SK-N-SH (cell line): ENCODE measurements around the gene MUSK. TPM values are rescaled to one million over a fixed set of nuclear protein-coding genes. Genes with fewer than 3 reads are reported as not detected.

Experiments
- CTCF ChIA-PET: fragments of 300-600, 350-600 bp; formaldehyde crosslinking; extraction: SDS; loops from one replicate; lab custom pipeline; 2021; lab: Yijun Ruan, JAX
- POLR2A ChIA-PET: fragments of 350-600 bp; sonication (Branson Sonifier 250); formaldehyde crosslinking; extraction: SDS; loops from one replicate; lab custom pipeline; 2020; ENCODE audit warnings: antibody characterized with exemption, inconsistent platforms; lab: Yijun Ruan, JAX
- DNase-seq: peaks from one replicate; pipeline ENCODE4 v3.0.0; 2012
- H2AFZ ChIP-seq: fragments of 200-600 bp; sonication (generic); 2 replicates; pipeline ENCODE4 v1.8.1; 2016; ENCODE audit warnings: antibody characterized with exemption, mild to moderate bottlenecking, low read depth
- H3F3A ChIP-seq: fragments of 200-600 bp; sonication (generic); replicated peaks from 2 replicates; pipeline ENCODE3; 2016; ENCODE audit warnings: antibody characterized with exemption, mild to moderate bottlenecking; ENCODE audit not compliant: insufficient read depth
- H3K27ac ChIP-seq, 2 experiments: fragments of 200-500 bp in 1 of 2; fragments of 200-600 bp in 1 of 2; sonication (Bioruptor generic) in 1 of 2; sonication (generic), shearing (Covaris generic) in 1 of 2; 2 replicates each; pipeline versions ENCODE4 v1.5.1 to v1.6.1; 2014 to 2016; ENCODE audit warnings: low read depth in 2 of 2, inconsistent platforms in 1 of 2, low read length in 1 of 2, mild to moderate bottlenecking in 1 of 2, mixed read lengths in 1 of 2
- H3K27me3 ChIP-seq: fragments of 200-600 bp; sonication (generic), shearing (Covaris generic); 2 replicates; pipeline ENCODE4 v1.6.1; 2016; ENCODE audit warnings: mixed run types; ENCODE audit not compliant: insufficient read depth
- H3K36me3 ChIP-seq, 2 experiments: fragments of 200-500 bp in 1 of 2; fragments of 200-600 bp in 1 of 2; sonication (Bioruptor generic) in 1 of 2; sonication (generic) in 1 of 2; replicated peaks in 1 of 2; 2 replicates each; pipeline versions ENCODE3 to v1.5.1; 2014 to 2016; ENCODE audit warnings: low read length in 1 of 2, mild to moderate bottlenecking in 1 of 2; ENCODE audit not compliant: insufficient read depth in 2 of 2, control insufficient read depth in 1 of 2
- H3K4me1 ChIP-seq, 2 experiments: fragments of 200-500 bp in 1 of 2; fragments of 200-600 bp in 1 of 2; sonication (Bioruptor generic) in 1 of 2; sonication (generic), shearing (Covaris generic) in 1 of 2; 2 replicates each; pipeline versions ENCODE4 v1.5.1 to v1.6.1; 2014 to 2016; ENCODE audit warnings: low read depth in 1 of 2, low read length in 1 of 2, mixed run types in 1 of 2; ENCODE audit not compliant: insufficient read depth in 2 of 2, control insufficient read depth in 1 of 2
- H3K4me2 ChIP-seq: fragments of 200-600 bp; sonication (generic), shearing (Covaris generic); 2 replicates; pipeline ENCODE4 v1.6.1; 2017; ENCODE audit warnings: mixed run types
- H3K4me3 ChIP-seq, 2 experiments: fragments of 200-500 bp in 1 of 2; fragments of 200-600 bp in 1 of 2; sonication (Bioruptor generic) in 1 of 2; sonication (generic), shearing (Covaris generic) in 1 of 2; 2 replicates each; pipeline versions ENCODE4 v1.5.1 to v1.8.1; 2014 to 2016; ENCODE audit warnings: low read depth in 2 of 2, inconsistent platforms in 1 of 2, low read length in 1 of 2, mild to moderate bottlenecking in 1 of 2, mixed read lengths in 1 of 2, moderate library complexity in 1 of 2
- H3K79me2 ChIP-seq: fragments of 200-600 bp; sonication (generic); 2 replicates; pipeline ENCODE4 v1.8.1; 2017; ENCODE audit warnings: mild to moderate bottlenecking; ENCODE audit not compliant: insufficient read depth
- H3K9ac ChIP-seq: fragments of 200-600 bp; sonication (generic); 2 replicates; pipeline ENCODE4 v1.6.1; 2017; ENCODE audit warnings: mixed run types
- H3K9me2 ChIP-seq: fragments of 200-600 bp; sonication (generic); 2 replicates; pipeline ENCODE4 v1.6.1; 2017; ENCODE audit warnings: mixed run types
- H3K9me3 ChIP-seq: fragments of 200-600 bp; sonication (generic); 2 replicates; pipeline ENCODE4 v1.6.1; 2017; ENCODE audit warnings: mixed run types, mild to moderate bottlenecking, moderate library complexity
- H4K20me1 ChIP-seq: fragments of 200-600 bp; sonication (generic); 2 replicates; pipeline ENCODE4 v1.6.1; 2017; ENCODE audit warnings: mild to moderate bottlenecking, mixed run types; ENCODE audit not compliant: insufficient read depth
- FOXJ3 ChIP-seq: sonication (generic); formaldehyde crosslinking; IDR thresholded peaks from 2 replicates; pipeline ENCODE4 v1.5.1; 2020; ENCODE audit warnings: mild to moderate bottlenecking, missing genetic modification reagents
- GATA2 ChIP-seq: sonication (generic); formaldehyde crosslinking; IDR thresholded peaks from 2 replicates; pipeline ENCODE4 v1.5.0; 2020; ENCODE audit warnings: mild to moderate bottlenecking, missing genetic modification reagents
- MEF2A ChIP-seq: IDR thresholded peaks from 2 replicates; pipeline ENCODE4 v1.4.0; 2012; ENCODE audit warnings: low read depth, borderline replicate concordance
- MXI1 ChIP-seq: IDR thresholded peaks from 2 replicates; pipeline ENCODE4 v1.6.1; 2012; ENCODE audit warnings: mild to moderate bottlenecking, low read depth, low read length, improper control_type of control experiment
- NRF1 ChIP-seq: IDR thresholded peaks from 2 replicates; pipeline ENCODE4 v1.6.1; 2012; ENCODE audit warnings: low read depth, mild to moderate bottlenecking, low read length
- RAD21 ChIP-seq: IDR thresholded peaks from 2 replicates; pipeline ENCODE4 v1.6.1; 2012; ENCODE audit warnings: mild to moderate bottlenecking, low read length
- RCOR1 ChIP-seq: fragments of 150-350 bp; IDR thresholded peaks from 2 replicates; pipeline ENCODE4 v1.6.1; 2017; ENCODE audit warnings: antibody characterized with exemption, low read length
- RXRA ChIP-seq: IDR thresholded peaks from 2 replicates; pipeline ENCODE4 v1.4.0; 2012; ENCODE audit warnings: low read depth, mild to moderate bottlenecking, borderline replicate concordance
- TAF1 ChIP-seq: IDR thresholded peaks from 2 replicates; pipeline ENCODE4 v1.6.1; 2012; ENCODE audit warnings: low read depth, mild to moderate bottlenecking, low read length, moderate library complexity, borderline replicate concordance
- TCF12 ChIP-seq: IDR thresholded peaks from 2 replicates; pipeline ENCODE4 v1.4.0; 2012
- USF1 ChIP-seq: IDR thresholded peaks from 2 replicates; pipeline ENCODE4 v1.4.0; 2012; ENCODE audit warnings: low read depth, borderline replicate concordance
- USF2 ChIP-seq: fragments of 150-350 bp; IDR thresholded peaks from 2 replicates; pipeline ENCODE4 v1.6.1; 2017; ENCODE audit warnings: antibody characterized with exemption, low read length, low read depth, borderline replicate concordance
- WGBS: methylation state at CpG from one replicate; pipeline ENCODE4 v1.1.6; 2017; ENCODE audit warnings: low lambda C conversion rate; 5-methylcytosine and 5-hydroxymethylcytosine counted together
- polyA plus RNA-seq, 3 experiments: library from polyadenylated mRNA; depleted of rRNA; stranded (reverse); fragments of >200 nt; gene quantifications; 2 replicates each; pipeline ENCODE4 v1.2.3, GENCODE V29; 2012
- TF ChIP-seq, protein P1 (sequence below): IDR thresholded peaks from 2 replicates; pipeline ENCODE4 v1.4.0; 2012; ENCODE audit warnings: low read depth, borderline replicate concordance
- TF ChIP-seq, protein P2 (sequence below): IDR thresholded peaks from 2 replicates; pipeline ENCODE4 v1.4.0; 2012; ENCODE audit warnings: low read depth

MUSK gene
- polyA plus RNA-seq, 1 of the 3 experiments (the other 2 are of a cell fraction): not detected

DNA sequence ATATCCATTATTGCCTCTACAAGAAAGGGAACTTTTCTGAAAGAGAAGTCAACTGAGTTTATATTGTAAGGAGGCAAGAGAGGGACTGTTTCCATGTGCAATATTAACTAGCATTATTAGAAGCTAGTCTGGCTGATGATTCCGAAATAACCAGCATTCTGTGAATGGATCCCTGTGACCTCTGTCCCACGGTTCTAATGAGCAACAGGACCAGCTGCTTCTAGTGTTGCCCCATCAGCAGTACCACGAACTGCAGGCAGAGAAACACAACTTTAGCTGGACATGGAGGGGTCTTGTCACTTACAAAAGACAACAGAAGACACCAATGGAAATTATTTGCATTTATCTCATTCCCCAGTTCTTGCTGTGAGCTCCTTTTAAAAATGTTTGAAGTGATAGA is 95.4 kb downstream of the MUSK start:
- TF ChIP-seq RXRA (no peak), TCF12 (no peak), MEF2A (no peak), RAD21 (no peak)
- TF ChIP-seq, protein P1, sequence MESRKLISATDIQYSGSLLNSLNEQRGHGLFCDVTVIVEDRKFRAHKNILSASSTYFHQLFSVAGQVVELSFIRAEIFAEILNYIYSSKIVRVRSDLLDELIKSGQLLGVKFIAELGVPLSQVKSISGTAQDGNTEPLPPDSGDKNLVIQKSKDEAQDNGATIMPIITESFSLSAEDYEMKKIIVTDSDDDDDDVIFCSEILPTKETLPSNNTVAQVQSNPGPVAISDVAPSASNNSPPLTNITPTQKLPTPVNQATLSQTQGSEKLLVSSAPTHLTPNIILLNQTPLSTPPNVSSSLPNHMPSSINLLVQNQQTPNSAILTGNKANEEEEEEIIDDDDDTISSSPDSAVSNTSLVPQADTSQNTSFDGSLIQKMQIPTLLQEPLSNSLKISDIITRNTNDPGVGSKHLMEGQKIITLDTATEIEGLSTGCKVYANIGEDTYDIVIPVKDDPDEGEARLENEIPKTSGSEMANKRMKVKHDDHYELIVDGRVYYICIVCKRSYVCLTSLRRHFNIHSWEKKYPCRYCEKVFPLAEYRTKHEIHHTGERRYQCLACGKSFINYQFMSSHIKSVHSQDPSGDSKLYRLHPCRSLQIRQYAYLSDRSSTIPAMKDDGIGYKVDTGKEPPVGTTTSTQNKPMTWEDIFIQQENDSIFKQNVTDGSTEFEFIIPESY: no peak

DNA sequence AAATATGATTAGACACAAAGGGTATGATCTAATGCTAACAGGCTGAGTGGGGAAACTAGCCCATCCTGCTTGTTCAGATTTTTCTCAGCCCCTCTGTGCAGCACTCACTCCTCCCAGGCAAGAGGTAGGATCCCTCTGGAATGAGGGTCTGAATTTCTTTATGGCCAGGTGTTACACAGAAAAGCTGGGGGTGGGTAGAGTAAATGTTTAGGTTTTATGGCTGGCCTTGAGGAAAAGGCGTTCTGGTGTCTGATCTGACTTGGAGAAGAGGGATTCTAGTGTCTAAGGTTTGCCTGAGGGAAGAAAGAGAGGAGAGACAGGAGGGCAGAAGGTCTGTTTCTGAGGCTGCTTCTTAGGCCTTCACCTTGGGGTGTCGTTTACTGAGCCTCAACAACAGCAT is 97.3 kb downstream of the MUSK start:
- H3F3A ChIP-seq: no peaks in the 10 kb centered on the region
- H3K9me2 ChIP-seq: no peaks in the 10 kb centered on the region
- DNase-seq: no peak
- POLR2A ChIA-PET: no interaction called here
- peaks cover 0 to 9% of the 10 kb centered on the region in 2 experiments; a peak in 2 of 4 replicates for H3K4me1 ChIP-seq
- H3K79me2 ChIP-seq: no peaks in the 10 kb centered on the region
- H4K20me1 ChIP-seq: no peaks in the 10 kb centered on the region
- no peak overlapping the region for H3K9ac ChIP-seq
- no peaks in the 10 kb centered on the region for H3K27me3 ChIP-seq
- 77% methylated on average over 2 of the region's 2 CpGs for WGBS
- no peak overlapping the region for H3K4me2 ChIP-seq
- no peak overlapping the region for H2AFZ ChIP-seq
- TF ChIP-seq, protein P1: no peak
- TF ChIP-seq TAF1: no peak
- no peak for TF ChIP-seq GATA2
- no peak for TF ChIP-seq USF1
- no peak for TF ChIP-seq FOXJ3 (CRISPR knock-in tag)
- TF ChIP-seq RCOR1: no peak
- TF ChIP-seq MXI1: no peak
- TF ChIP-seq, protein P2, sequence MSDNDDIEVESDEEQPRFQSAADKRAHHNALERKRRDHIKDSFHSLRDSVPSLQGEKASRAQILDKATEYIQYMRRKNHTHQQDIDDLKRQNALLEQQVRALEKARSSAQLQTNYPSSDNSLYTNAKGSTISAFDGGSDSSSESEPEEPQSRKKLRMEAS: no peak
- TF ChIP-seq USF2: no peak
- no peak for TF ChIP-seq NRF1
- TF ChIP-seq, all 33 proteins: peak for 0
- H3K27ac ChIP-seq: no peak overlapping the region
- no peaks in the 10 kb centered on the region for H3K9me3 ChIP-seq
- CTCF ChIA-PET: no interaction called here
- no peaks in the 10 kb centered on the region for H3K36me3 ChIP-seq
- no peak overlapping the region for H3K4me3 ChIP-seq

More for the DNA sequence above, 95.4 kb downstream of the MUSK start:
- Histone ChIP-seq H4K20me1 (no peaks in the 10 kb centered on the region), H3K79me2 (no peaks in the 10 kb centered on the region), H3K4me2 (no peak overlapping the region), H3F3A (no peaks in the 10 kb centered on the region), H3K36me3 (no peaks in the 10 kb centered on the region), H3K9ac (no peak overlapping the region), H3K4me1 (no peaks in the 10 kb centered on the region; a peak in 1 of 4 replicates), H3K27me3 (no peaks in the 10 kb centered on the region), H3K27ac (no peak overlapping the region), H2AFZ (no peak overlapping the region), H3K9me2 (no peaks in the 10 kb centered on the region), H3K9me3 (no peaks in the 10 kb centered on the region), H3K4me3 (no peak overlapping the region)
- DNase-seq: no peak
- ChIA-PET CTCF (no interaction called here), POLR2A (no interaction called here)
- 71% methylated on average over 1 of the region's 3 CpGs for WGBS
